ENCODE results near the gene CORO7. TPM values are rescaled to one million over a fixed set of nuclear protein-coding genes. Genes with fewer than 3 reads are reported as not detected.

The CORO7 gene
- total and polyA plus RNA-seq, 9 of the 15 experiments (the other 6 are each of a cell fraction or from before 2014, with no cell fraction given): 0.45 to 77.2 (median 18.7) TPM

- Histone ChIP-seq H3K4me2 (ENCODE audit: insufficient read depth, low read length) (peak overlapping the region; percentile 82), H3K9me3 (replicated peaks; ENCODE audit: control insufficient read depth, insufficient read depth, low read depth, low read length) (no peaks in the 10 kb centered on the region), H3K79me2 (ENCODE audit: control insufficient read depth, insufficient read depth, low read length) (peaks cover 63% of the 10 kb centered on the region), H3K27me3 (ENCODE audit: control insufficient read depth in 2 of 2, insufficient read depth in 2 of 2, low read length in 2 of 2) (no peaks in the 10 kb centered on the region), H3K9me1 (ENCODE audit: control insufficient read depth, insufficient read depth, low read length) (no peaks in the 10 kb centered on the region), H3K36me3 (ENCODE audit: control insufficient read depth, insufficient read depth, low read length) (peaks cover 78% of the 10 kb centered on the region), H3K27ac (ENCODE audit: extremely low read depth, low read depth, low read length) (peak overlapping the region; percentile 87), H3K4me3 (peak overlapping the region; percentile 45), H2AFZ (ENCODE audit: low read depth, low read length) (peak overlapping the region; percentile 76), H3K4me1 (replicated peaks in 1 of 2; ENCODE audit: control insufficient read depth in 2 of 2, insufficient read depth in 2 of 2, low read length in 2 of 2) (peaks cover 13 to 23% of the 10 kb centered on the region in 2 experiments; a peak in 4 of 5 replicates), H4K20me1 (replicated peaks; ENCODE audit: control insufficient read depth, insufficient read depth, low read length) (no peaks in the 10 kb centered on the region), H3K9ac (ENCODE audit: insufficient read depth in 1 of 2, low read depth in 2 of 2, low read length in 2 of 2) (peak overlapping the region; percentile 40 to 74; a peak in 3 of 4 replicates)
- WGBS (ENCODE audit: insufficient coverage, low coverage, missing lambda C conversion rate): 8% methylated on average over 12 of the region's 12 CpGs
- FAIRE-seq (peak; percentile 99), ATAC-seq (peak; percentile 95), DNase-seq (ENCODE audit: extremely low read depth in 1 of 4, low spot score in 3 of 4) (peak; percentile 53 to 95 (median 63))
- ChIA-PET POLR2A (interaction anchor here (0.9 to 1.7 kb wide), 6 partner anchors 10 to 182 kb away, joined by 3 to 5 read pairs (median 4); partner anchors contain the start of gene NMRAL1), CTCF (ENCODE audit: low intra/inter-chr PET ratio) (no interaction called here)
- BruUV-seq (replicated peaks): no TSS peak
- intact Hi-C loops (cut with micrococcal nuclease) (no loop called here), in situ Hi-C loops (cut with MboI) (no loop called here)
- no peak for TF ChIP-seq DDX20 (tag; IDR thresholded peaks at IDR 0.05; ENCODE audit: low read depth)
- TF ChIP-seq MYC (IDR thresholded peaks at IDR 0.05; ENCODE audit: low read depth, low read length): peak; percentile 91
- TF ChIP-seq MYC (CRISPR knock-in tag; IDR thresholded peaks at IDR 0.05; ENCODE audit: borderline replicate concordance, low read depth): 0 out of 2 replicates have a peak, but pooled peaks have one; percentile 16
- no peak for TF ChIP-seq HNRNPUL1 (IDR thresholded peaks at IDR 0.05; ENCODE audit: low read length)
- TF ChIP-seq ZNF398 (CRISPR knock-in tag; IDR thresholded peaks at IDR 0.05): no peak
- no peak for TF ChIP-seq SRSF9 (IDR thresholded peaks at IDR 0.05; ENCODE audit: borderline replicate concordance, low read depth, low read length)
- peak; percentile 80 to 87 for TF ChIP-seq MNT (conservative IDR thresholded peaks at IDR 0.05)
- no peak for TF ChIP-seq PTBP1 (IDR thresholded peaks at IDR 0.05; ENCODE audit: low read depth, low read length)
- TF ChIP-seq TAF1 (IDR thresholded peaks at IDR 0.05; ENCODE audit: control insufficient read depth, extremely low read depth, insufficient read depth, low read length, severe bottlenecking): peak; percentile 68
Observed at GRCh38 chr16:4433914-4434787, 17.8 kb upstream of the CORO7 start.

All from K562 (cell line).